CD4-positive, alpha-beta memory T cell (primary cell): ENCODE measurements around the gene PHF21B. TPM values are rescaled to one million over a fixed set of nuclear protein-coding genes. Genes with fewer than 3 reads are reported as not detected.

Experiments used
- CTCF ChIA-PET: fragments of 350-600 bp; sonication (Branson Sonifier 250); formaldehyde crosslinking; loops from one replicate; lab custom pipeline; 2021; ENCODE audit warnings: inconsistent platforms; ENCODE audit not compliant: partially characterized antibody; lab: Charles Lee
- POLR2A ChIA-PET: fragments of 350-600 bp; sonication (Branson Sonifier 250); formaldehyde crosslinking; loops from one replicate; lab custom pipeline; 2021; ENCODE audit not compliant: partially characterized antibody; lab: Charles Lee
- DNase-seq, 5 donors: peaks; one replicate each; pipeline versions ENCODE4 v3.0.0 to v3.0.0-alpha.2; 2020 to 2022; ENCODE audit warnings: mixed read lengths in 1 of 5
- H3K27ac ChIP-seq: one replicate; pipeline ENCODE4 v1.7.0; 2013; ENCODE audit warnings: low read depth, low read length
- H3K27me3 ChIP-seq: 2 replicates; pipeline ENCODE4 v1.7.0; 2013; ENCODE audit warnings: mild to moderate bottlenecking, low read length, moderate library complexity; ENCODE audit not compliant: insufficient read depth
- H3K36me3 ChIP-seq: 2 replicates; pipeline ENCODE4 v1.7.0; 2013; ENCODE audit warnings: mild to moderate bottlenecking, low read length, moderate library complexity; ENCODE audit not compliant: insufficient read depth
- H3K4me1 ChIP-seq: 2 replicates; pipeline ENCODE4 v1.7.0; 2013; ENCODE audit warnings: mild to moderate bottlenecking, low read length, moderate library complexity; ENCODE audit not compliant: insufficient read depth
- H3K4me3 ChIP-seq, 2 donors: one replicate each; pipeline ENCODE4 v1.7.0; 2013; ENCODE audit warnings: low read length in 2 of 2, mild to moderate bottlenecking in 1 of 2
- H3K9me3 ChIP-seq, 2 donors: one replicate each; pipeline ENCODE4 v1.7.0; 2013; ENCODE audit warnings: low read length in 2 of 2, control low read depth in 1 of 2; ENCODE audit not compliant: control insufficient read depth in 1 of 2
- H3K27ac Mint-ChIP-seq, 7 donors: one replicate each; pipeline ENCODE4 v1.8.0; 2020 to 2021; ENCODE audit warnings: mixed read lengths in 7 of 7, mild to moderate bottlenecking in 6 of 7, inconsistent platforms in 3 of 7, moderate library complexity in 3 of 7
- H3K27me3 Mint-ChIP-seq, 2 donors: one replicate each; pipeline ENCODE4 v1.8.0; 2020 to 2021; ENCODE audit warnings: mixed read lengths in 2 of 2
- H3K36me3 Mint-ChIP-seq, 2 donors: one replicate each; pipeline ENCODE4 v1.8.0; 2020 to 2021; ENCODE audit warnings: mixed read lengths in 2 of 2, inconsistent platforms in 1 of 2, mild to moderate bottlenecking in 1 of 2
- H3K4me1 Mint-ChIP-seq, 4 donors: one replicate each; pipeline ENCODE4 v1.8.0; 2020 to 2021; ENCODE audit warnings: mixed read lengths in 4 of 4, mild to moderate bottlenecking in 1 of 4
- H3K4me3 Mint-ChIP-seq, 8 donors: one replicate each; pipeline ENCODE4 v1.8.0; 2020 to 2021; ENCODE audit warnings: mixed read lengths in 8 of 8, mild to moderate bottlenecking in 7 of 8, moderate library complexity in 6 of 8, inconsistent platforms in 3 of 8
- H3K9me3 Mint-ChIP-seq, 8 donors: one replicate each; pipeline ENCODE4 v1.8.0; 2020 to 2021; ENCODE audit warnings: mixed read lengths in 8 of 8, mild to moderate bottlenecking in 5 of 8, inconsistent platforms in 3 of 8, moderate library complexity in 1 of 8
- intact Hi-C: fragments of 100-400 bp; cut with micrococcal nuclease; formaldehyde crosslinking; loops from one replicate; pipeline ENCODE4 v1.15.1; 2023
- polyA plus RNA-seq, 2 donors: library from polyadenylated mRNA; unstranded; fragments of 300-500 nt; fragmentation: Illumina TruSeq; gene quantifications; one replicate each; pipeline ENCODE4 v1.2.3, GENCODE V29; 2021
- total RNA-seq, 2 experiments: library from RNA; stranded (reverse); gene quantifications; one replicate each; pipeline ENCODE4 v1.2.3, GENCODE V29; 2021

The PHF21B gene
- total and polyA plus RNA-seq, 4 experiments from 2014 or later = not detected

GRCh38 chr22:44878483-44879300, 131.1 kb downstream of the PHF21B start:
- DNase-seq = no peak
- intact Hi-C loops = no loop called here
- Mint-ChIP-seq H3K4me3 (no peak overlapping the region), H3K27me3 (no peaks in the 10 kb centered on the region), H3K27ac (no peak overlapping the region), H3K36me3 (no peaks in the 10 kb centered on the region), H3K9me3 (peaks cover 0 to 8% (median 0%) of the 10 kb centered on the region in 8 donors), H3K4me1 (no peaks in the 10 kb centered on the region)
- ChIA-PET POLR2A (no interaction called here), CTCF (no interaction called here)
- no peaks in the 10 kb centered on the region for H3K4me1 ChIP-seq
- no peak overlapping the region for H3K4me3 ChIP-seq
- H3K27ac ChIP-seq = no peak overlapping the region
- no peaks in the 10 kb centered on the region for H3K36me3 ChIP-seq
- no peaks in the 10 kb centered on the region for H3K27me3 ChIP-seq
- no peaks in the 10 kb centered on the region for H3K9me3 ChIP-seq

GRCh38 chr22:44876921-44877320, 132.9 kb downstream of the PHF21B start:
- H3K4me3 Mint-ChIP-seq = no peak overlapping the region
- peaks cover 0 to 10% (median 3%) of the 10 kb centered on the region in 8 donors for H3K9me3 Mint-ChIP-seq
- POLR2A ChIA-PET = no interaction called here

GRCh38 chr22:44871782-44872181, 138.0 kb downstream of the PHF21B start:
- no peak for DNase-seq

More at GRCh38 chr22:44876921-44877320, 132.9 kb downstream of the PHF21B start:
- CTCF ChIA-PET = no interaction called here
- Mint-ChIP-seq H3K27me3 (no peaks in the 10 kb centered on the region), H3K27ac (no peak overlapping the region), H3K4me1 (no peaks in the 10 kb centered on the region), H3K36me3 (no peaks in the 10 kb centered on the region)
- Histone ChIP-seq H3K27ac (no peak overlapping the region), H3K36me3 (no peaks in the 10 kb centered on the region), H3K27me3 (no peaks in the 10 kb centered on the region), H3K9me3 (no peaks in the 10 kb centered on the region), H3K4me1 (no peaks in the 10 kb centered on the region), H3K4me3 (no peak overlapping the region)
- intact Hi-C loops = no loop called here
- DNase-seq = no peak

GRCh38 chr22:44870021-44870420, 139.8 kb downstream of the PHF21B start:
- Mint-ChIP-seq H3K4me1 (no peaks in the 10 kb centered on the region), H3K27me3 (peaks cover 4 to 9% of the 10 kb centered on the region in 2 donors), H3K27ac (no peak overlapping the region), H3K4me3 (no peak overlapping the region), H3K9me3 (peaks cover 0 to 12% (median 9%) of the 10 kb centered on the region in 8 donors), H3K36me3 (no peaks in the 10 kb centered on the region)
- Histone ChIP-seq H3K27ac (no peak overlapping the region), H3K4me1 (no peaks in the 10 kb centered on the region), H3K9me3 (no peaks in the 10 kb centered on the region), H3K27me3 (no peaks in the 10 kb centered on the region), H3K36me3 (no peaks in the 10 kb centered on the region), H3K4me3 (no peak overlapping the region)
- intact Hi-C loops = no loop called here
- CTCF ChIA-PET = no interaction called here
- DNase-seq = no peak
- POLR2A ChIA-PET = no interaction called here

More at GRCh38 chr22:44871782-44872181, 138.0 kb downstream of the PHF21B start:
- Histone ChIP-seq H3K36me3 (no peaks in the 10 kb centered on the region), H3K27me3 (no peaks in the 10 kb centered on the region), H3K27ac (no peak overlapping the region), H3K9me3 (no peaks in the 10 kb centered on the region), H3K4me1 (no peaks in the 10 kb centered on the region), H3K4me3 (no peak overlapping the region)
- Mint-ChIP-seq H3K36me3 (no peaks in the 10 kb centered on the region), H3K27me3 (peaks cover 4 to 9% of the 10 kb centered on the region in 2 donors), H3K4me3 (no peak overlapping the region), H3K9me3 (peaks cover 0 to 13% (median 10%) of the 10 kb centered on the region in 8 donors), H3K27ac (no peak overlapping the region), H3K4me1 (no peaks in the 10 kb centered on the region)
- intact Hi-C loops = no loop called here
- POLR2A ChIA-PET = no interaction called here
- CTCF ChIA-PET = interaction anchor here (0.6 kb wide), 1 partner anchor 100 kb away, joined by 3 read pairs; no protein-coding TSS in a partner anchor

- Mint-ChIP-seq H3K27ac (no peak overlapping the region), H3K9me3 (peaks cover 0 to 12% (median 9%) of the 10 kb centered on the region in 8 donors), H3K4me1 (no peaks in the 10 kb centered on the region), H3K36me3 (no peaks in the 10 kb centered on the region), H3K4me3 (no peak overlapping the region), H3K27me3 (peaks cover 4 to 11% of the 10 kb centered on the region in 2 donors)
- no peaks in the 10 kb centered on the region for H3K36me3 ChIP-seq
- no peak overlapping the region for H3K27ac ChIP-seq
- H3K4me1 ChIP-seq = no peaks in the 10 kb centered on the region
- no peak for DNase-seq
- CTCF ChIA-PET = no interaction called here
- intact Hi-C loops = no loop called here
- POLR2A ChIA-PET = interaction anchor here (0.6 kb wide), 1 partner anchor 53 kb away, joined by 3 read pairs; no protein-coding TSS in a partner anchor
- no peaks in the 10 kb centered on the region for H3K27me3 ChIP-seq
- H3K4me3 ChIP-seq = no peak overlapping the region
- H3K9me3 ChIP-seq = no peaks in the 10 kb centered on the region
Measured at GRCh38 chr22:44869196-44869595, 140.6 kb downstream of the PHF21B start.

- Histone ChIP-seq H3K27me3 (no peaks in the 10 kb centered on the region), H3K36me3 (no peaks in the 10 kb centered on the region), H3K9me3 (no peaks in the 10 kb centered on the region), H3K4me1 (no peaks in the 10 kb centered on the region), H3K27ac (no peak overlapping the region), H3K4me3 (no peak overlapping the region)
- intact Hi-C loops = no loop called here
- ChIA-PET POLR2A (no interaction called here), CTCF (no interaction called here)
- no peak for DNase-seq
- Mint-ChIP-seq H3K4me1 (no peaks in the 10 kb centered on the region), H3K36me3 (no peaks in the 10 kb centered on the region), H3K4me3 (no peak overlapping the region), H3K27ac (no peak overlapping the region), H3K9me3 (peaks cover 0 to 2% (median 0%) of the 10 kb centered on the region in 8 donors), H3K27me3 (peaks cover 6% of the 10 kb centered on the region in 2 donors)
Measured at GRCh38 chr22:44865193-44866057, 144.4 kb downstream of the PHF21B start.
